Measurements from ENCODE around the gene SORBS2.

DNA sequence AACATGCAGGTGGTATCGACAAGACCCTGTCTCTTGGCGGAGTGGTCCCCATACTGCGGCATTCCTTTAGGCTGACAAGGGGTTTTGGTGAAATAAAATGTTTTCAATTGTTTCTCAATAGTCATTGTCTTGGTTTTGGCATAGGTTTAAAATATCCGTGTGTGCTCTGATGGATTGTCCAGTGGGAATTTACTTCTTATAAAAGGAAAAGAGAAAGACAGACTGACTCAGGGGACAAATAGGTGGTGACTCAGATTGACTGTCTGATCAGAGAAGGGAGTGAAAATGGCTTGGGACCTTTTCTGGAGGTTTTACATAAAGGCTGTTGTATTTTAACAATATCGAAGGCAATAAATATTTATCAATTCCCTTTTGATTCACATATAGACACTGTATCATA, 129.8 kb downstream of the SORBS2 start:
- TF ChIP-seq, protein P1, sequence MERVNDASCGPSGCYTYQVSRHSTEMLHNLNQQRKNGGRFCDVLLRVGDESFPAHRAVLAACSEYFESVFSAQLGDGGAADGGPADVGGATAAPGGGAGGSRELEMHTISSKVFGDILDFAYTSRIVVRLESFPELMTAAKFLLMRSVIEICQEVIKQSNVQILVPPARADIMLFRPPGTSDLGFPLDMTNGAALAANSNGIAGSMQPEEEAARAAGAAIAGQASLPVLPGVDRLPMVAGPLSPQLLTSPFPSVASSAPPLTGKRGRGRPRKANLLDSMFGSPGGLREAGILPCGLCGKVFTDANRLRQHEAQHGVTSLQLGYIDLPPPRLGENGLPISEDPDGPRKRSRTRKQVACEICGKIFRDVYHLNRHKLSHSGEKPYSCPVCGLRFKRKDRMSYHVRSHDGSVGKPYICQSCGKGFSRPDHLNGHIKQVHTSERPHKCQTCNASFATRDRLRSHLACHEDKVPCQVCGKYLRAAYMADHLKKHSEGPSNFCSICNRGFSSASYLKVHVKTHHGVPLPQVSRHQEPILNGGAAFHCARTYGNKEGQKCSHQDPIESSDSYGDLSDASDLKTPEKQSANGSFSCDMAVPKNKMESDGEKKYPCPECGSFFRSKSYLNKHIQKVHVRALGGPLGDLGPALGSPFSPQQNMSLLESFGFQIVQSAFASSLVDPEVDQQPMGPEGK (CRISPR knock-in tag; IDR thresholded peaks at IDR 0.05; ENCODE audit: borderline replicate concordance) = no peak
- TF ChIP-seq ZNF8 (CRISPR knock-in tag; IDR thresholded peaks at IDR 0.05) (no peak), CREB5 (CRISPR knock-in tag; IDR thresholded peaks at IDR 0.05; ENCODE audit: low read depth) (no peak), ZNF70 (CRISPR knock-in tag; IDR thresholded peaks at IDR 0.05) (no peak)

Measured in SK-N-SH treated with all-trans-retinoic acid at 6 μM for 48 hours (cell line).